Head of caudate nucleus (tissue), 42 donors: ENCODE data around the gene KEAP1.
A peak's percentile ranks its signal among the peaks of the same experiment; 100 is the strongest.
"Not testable (repeated sequence)": the region's sequence is repeated elsewhere in the genome, so short reads cannot be mapped to it uniquely, and the experiment has no call there.

Source experiments
- DNase-seq, 42 donors: peaks; one replicate each; pipeline versions ENCODE4 v3.0.0 to v3.0.0-alpha.2; 2020 to 2021; ENCODE audit warnings: mixed read lengths in 7 of 42
- intact Hi-C: fragments of 100-400 bp; cut with DNase I; formaldehyde crosslinking; loops from one replicate; pipeline ENCODE4 v1.15.0; 2022

KEAP1 gene

GRCh38 chr19:10505583-10506229 lies 2.5 kb upstream of the KEAP1 start:
- DNase-seq, result peak; percentile 50 to 92 (median 77)
- intact Hi-C loops, result no loop called here

DNA sequence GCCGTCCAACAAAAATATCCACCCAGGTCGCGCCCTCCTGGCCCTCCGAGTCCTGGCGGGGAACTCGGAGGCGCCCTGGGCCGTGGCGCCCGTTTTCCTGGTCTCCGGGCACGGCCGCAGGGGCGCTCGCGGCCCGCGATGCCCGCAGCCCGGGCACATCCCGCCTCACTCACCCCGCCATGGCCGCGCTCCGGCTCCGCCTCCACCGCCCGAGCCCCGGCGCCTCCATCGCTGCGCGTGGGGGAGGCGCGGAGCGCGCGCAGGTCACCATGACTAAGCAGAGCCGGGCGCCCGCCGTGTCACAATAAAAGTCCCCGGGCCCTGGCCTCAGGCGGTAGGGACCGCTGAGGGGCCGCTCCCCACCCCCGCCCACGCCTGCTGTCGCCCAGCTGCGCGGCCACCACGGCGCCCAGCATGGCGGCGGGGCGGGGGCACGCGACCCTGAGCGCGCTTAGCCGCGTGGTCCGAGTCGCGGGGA lies 593 bp downstream of the KEAP1 start:
- peak; percentile 81 to 97 (median 93) for DNase-seq
- intact Hi-C loops, result loop anchor here (5.0 kb wide), 1 partner anchor 65 kb away; the partner anchor contains the start of genes CDKN2D and KRI1

- intact Hi-C loops, result loop anchor here (5.0 kb wide), 1 partner anchor 65 kb away; the partner anchor contains the start of genes CDKN2D and KRI1
- peak; percentile 60 to 91 (median 82) for DNase-seq
Observed at GRCh38 chr19:10501971-10502523, 1.1 kb downstream of the KEAP1 start.

DNA sequence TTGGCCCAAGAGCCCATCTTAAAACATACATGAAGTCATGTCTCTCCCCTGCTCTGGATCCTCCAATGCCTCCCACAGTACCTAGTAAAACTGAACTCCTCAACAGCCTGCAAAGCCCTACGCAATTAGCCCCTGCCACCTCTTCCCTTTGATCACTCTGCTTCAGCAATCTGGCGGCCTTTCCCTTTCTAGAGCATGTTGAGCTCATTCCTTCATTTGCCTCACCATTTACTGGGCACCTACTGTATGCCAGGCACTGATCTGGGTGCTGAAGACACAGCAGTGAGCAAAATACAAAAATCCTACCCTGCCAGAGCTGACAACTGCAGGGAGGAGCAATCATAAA lies 2.9 kb downstream of the KEAP1 start:
- no peak for DNase-seq
- intact Hi-C loops, result loop anchor here (5.0 kb wide), 1 partner anchor 67 kb away; the partner anchor contains the start of genes CDKN2D and KRI1

GRCh38 chr19:10499550-10500246 lies 3.5 kb downstream of the KEAP1 start:
- intact Hi-C loops, result loop anchor here (5.0 kb wide), 1 partner anchor 68 kb away; the partner anchor contains the start of genes CDKN2D and KRI1
- DNase-seq, result no peak

DNA sequence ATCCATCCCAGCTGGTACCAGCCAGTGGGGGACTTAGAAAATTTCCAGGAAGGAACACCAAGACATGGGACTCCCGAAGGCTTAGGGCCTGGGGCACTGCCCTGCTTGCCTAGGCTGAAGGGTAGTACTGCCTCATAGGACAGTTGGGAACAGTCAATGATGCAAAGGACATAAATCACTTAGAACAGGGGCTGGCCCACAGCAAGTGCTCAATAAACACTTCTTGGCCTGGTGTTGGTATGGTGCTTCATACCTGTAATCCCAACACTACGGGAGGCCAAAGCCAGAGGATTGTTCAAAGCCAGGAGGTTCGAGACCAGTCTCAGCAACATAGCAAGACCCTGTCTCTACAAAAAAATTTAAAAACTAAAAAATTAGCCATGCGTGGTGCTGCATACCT lies 5.8 kb downstream of the KEAP1 start:
- intact Hi-C loops, result no loop called here
- DNase-seq, result no peak

GRCh38 chr19:10491472-10492047 lies 11.6 kb downstream of the KEAP1 start:
- no peak for DNase-seq
- intact Hi-C loops, result no loop called here

DNA sequence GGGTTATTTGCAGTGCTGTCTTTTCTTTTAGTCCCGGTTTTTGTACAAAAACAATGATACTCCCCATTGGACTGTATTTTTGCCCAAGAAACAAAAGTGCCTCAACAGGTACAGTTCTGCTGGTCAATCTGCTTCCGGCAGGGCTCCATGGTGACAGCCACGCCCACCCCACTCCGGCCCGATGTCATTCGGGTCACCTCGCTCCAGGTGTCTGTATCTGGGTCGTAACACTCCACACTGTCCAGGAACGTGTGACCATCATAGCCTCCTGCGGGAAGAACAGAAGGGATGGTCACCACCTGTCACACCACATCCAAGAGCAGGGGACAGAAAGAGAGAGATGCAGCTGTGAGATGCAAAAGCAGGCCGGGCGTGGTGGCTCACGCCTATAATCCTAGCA lies 16.6 kb downstream of the KEAP1 start:
- DNase-seq, result no peak
- intact Hi-C loops, result no loop called here

DNA sequence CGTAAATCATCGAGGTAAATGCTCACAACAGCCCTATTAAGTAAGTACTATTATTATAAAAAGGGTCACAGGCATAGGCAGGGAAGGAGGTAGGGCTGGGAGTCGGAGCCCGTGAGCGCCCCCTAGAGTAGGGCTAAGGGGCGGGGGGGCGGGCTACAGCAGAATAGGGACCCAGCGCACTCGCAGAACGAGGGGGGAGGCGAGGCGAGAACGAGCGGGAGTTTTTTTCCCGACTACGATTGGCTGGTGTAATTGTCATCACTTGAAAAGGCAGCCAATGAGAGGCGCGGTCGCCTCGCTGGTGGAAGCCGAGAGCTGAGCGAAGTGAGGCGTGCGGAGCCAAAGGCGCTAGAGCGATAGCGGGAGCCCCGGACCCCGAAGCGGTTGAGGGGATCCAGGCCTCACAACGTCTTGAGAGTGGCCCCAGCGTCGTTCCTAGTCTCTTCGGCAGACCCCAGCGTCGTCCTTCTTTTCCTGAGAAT lies 24.2 kb downstream of the KEAP1 start:
- peak; percentile 91 to 98 (median 96) for DNase-seq
- intact Hi-C loops, result no loop called here

GRCh38 chr19:10478476-10478875 lies 24.7 kb downstream of the KEAP1 start:
- intact Hi-C loops, result no loop called here

GRCh38 chr19:10474962-10475451 lies 28.1 kb downstream of the KEAP1 start:
- no peak for DNase-seq
- intact Hi-C loops, result no loop called here

More at GRCh38 chr19:10478476-10478875, 24.7 kb downstream of the KEAP1 start:
- no peak for DNase-seq

DNA sequence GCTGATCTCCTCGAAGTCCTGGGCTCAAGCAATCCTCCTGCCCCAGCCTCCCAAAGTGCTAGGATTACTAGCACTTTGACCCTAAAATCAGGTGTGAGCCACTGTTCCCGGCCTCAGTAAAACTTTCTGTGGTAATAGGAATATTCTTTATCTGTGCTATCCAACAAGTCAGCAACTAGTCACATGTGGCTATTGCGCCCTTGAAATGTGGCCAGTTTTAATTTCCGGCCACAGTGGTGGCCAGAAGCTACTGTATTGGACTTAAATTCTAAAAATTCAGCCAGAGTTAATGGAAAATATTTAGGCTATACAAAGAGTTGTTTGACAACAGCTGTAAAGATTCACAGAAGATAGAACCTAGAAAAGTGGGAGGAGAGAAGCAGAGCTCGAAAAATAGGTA lies 30.0 kb downstream of the KEAP1 start:
- intact Hi-C loops, result no loop called here
- DNase-seq, result no peak

- intact Hi-C loops, result no loop called here
- DNase-seq, result no peak
Observed at GRCh38 chr19:10471909-10472308, 31.2 kb downstream of the KEAP1 start.

- no peak for DNase-seq
- intact Hi-C loops, result no loop called here
Observed at GRCh38 chr19:10468133-10468532, 35.0 kb downstream of the KEAP1 start.

DNA sequence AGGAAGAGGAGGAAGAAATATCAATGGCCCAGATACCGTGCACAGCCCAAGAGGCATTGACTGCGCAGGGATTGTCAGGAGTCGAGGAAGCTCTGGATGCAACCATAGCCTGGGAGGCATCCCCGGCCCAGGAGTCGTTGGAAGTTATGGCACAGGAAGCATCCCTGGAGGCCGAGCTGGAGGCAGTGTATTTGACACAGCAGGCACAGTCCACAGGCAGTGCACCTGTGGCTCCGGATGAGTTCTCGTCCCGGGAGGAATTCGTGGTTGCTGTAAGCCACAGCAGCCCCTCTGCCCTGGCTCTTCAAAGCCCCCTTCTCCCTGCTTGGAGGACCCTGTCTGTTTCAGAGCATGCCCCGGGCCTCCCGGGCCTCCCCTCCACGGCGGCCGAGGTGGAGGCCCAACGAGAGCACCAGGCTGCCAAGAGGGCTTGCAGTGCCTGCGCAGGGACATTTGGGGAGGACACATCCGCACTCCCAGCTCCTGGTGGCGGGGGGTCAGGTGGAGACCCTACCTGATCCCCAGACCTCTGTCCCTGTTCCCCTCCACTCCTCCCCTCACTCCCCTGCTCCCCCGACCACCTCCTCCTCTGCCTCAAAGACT lies 36.0 kb downstream of the KEAP1 start:
- intact Hi-C loops, result no loop called here
- no peak for DNase-seq

- intact Hi-C loops, result no loop called here
Observed at GRCh38 chr19:10464456-10464855, 38.7 kb downstream of the KEAP1 start.

GRCh38 chr19:10462557-10462956 lies 40.6 kb downstream of the KEAP1 start:
- no peak for DNase-seq
- intact Hi-C loops, result no loop called here

More at GRCh38 chr19:10464456-10464855, 38.7 kb downstream of the KEAP1 start:
- no peak for DNase-seq

GRCh38 chr19:10462042-10462441 lies 41.1 kb downstream of the KEAP1 start:
- intact Hi-C loops, DNase-seq: not testable (repeated sequence)
